Stimulated activated naive CD4-positive, alpha-beta T cell (primary cell): Measurements from ENCODE around the gene EMX1.

Experiments used
- DNase-seq, 6 experiments: peaks; one replicate each; lab custom pipeline; 2025; lab: John Stamatoyannopoulos, UW

EMX1 gene

GRCh38 chr2:72980535-72981217 is 63.4 kb downstream of the EMX1 start:
- no peak for DNase-seq

DNA sequence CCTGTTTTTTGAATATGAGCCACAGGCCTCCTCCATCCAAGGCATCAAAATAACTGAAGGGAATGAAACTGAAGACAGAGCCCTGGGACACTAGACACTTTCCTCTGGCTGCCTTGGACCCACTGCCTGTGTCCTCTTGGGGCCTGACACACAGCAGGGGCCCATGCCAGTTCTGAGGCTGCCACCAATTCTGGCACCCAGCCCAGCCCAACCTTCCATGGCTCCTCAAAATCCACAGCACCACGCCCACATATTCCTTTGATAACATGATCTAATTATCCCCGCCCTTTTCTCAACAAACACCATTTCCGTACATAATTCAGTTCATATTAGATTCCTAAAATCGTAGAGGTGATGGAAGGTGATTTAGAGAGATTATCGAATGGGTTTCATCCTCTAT is 64.2 kb downstream of the EMX1 start:
- DNase-seq: no peak

- DNase-seq: no peak
Measured at GRCh38 chr2:72982219-72982618, 64.9 kb downstream of the EMX1 start.

DNA sequence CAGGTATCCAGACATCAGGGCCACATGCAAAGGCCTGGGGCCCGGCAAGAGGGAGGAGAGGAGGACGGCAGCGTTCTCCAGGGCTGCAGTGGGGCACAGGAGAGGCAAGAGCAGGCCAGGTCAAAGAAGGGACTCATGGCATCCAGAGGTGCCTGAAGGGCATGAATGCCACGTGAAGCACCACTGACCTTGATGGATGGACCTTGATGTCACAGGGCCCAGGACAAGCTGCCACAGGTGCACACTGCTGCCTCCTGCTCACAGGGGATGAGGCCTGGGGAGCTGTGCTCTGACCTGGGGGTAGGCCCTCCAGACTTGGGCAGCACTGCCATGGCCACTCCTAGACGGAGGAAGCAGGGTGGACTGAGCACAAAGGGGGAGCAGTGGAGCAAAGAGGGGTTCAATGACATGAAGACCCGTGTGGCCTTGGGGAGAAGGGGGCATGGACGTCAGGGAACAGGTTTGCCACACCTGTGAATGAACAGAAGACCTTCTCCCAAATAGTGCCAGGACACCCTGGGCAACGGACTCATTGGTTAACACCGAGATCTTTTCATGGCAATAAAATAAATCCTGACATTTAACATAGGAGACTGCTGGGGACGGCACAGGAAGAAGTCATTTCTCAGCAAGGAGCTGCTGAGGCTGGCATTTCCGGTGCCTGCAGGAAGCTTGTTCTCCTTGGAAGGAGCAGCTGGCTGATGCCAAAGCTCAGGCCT is 65.6 kb downstream of the EMX1 start:
- DNase-seq: no peak

- no peak for DNase-seq
Measured at GRCh38 chr2:72983500-72984161, 66.3 kb downstream of the EMX1 start.

DNA sequence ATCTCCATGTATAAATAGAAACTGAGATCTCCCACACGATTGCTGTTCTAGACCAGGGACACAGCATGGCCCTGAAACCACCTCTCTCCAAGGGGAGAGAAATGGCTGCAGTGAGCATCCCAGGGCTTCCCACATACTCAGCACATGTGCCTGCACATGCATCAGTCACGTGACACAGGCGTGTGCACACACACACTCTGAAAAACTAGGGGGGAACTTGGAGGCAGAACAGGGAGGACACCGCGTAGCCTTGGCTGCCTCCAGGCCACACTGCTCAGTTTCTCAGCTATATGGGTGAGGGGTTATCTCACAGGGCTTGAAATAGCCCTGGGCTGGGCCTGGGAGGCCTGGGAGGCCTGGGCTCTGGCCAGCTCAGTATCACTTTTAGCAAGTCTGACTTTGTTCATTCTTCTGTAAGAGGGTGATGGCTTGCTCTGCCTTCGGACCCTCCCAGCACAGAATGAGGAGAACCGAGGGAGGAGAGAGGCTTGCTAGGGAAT is 66.9 kb downstream of the EMX1 start:
- DNase-seq: no peak
